Vagina (tissue), 2 donors: Measurements from ENCODE around the gene DRD1. TPM values are rescaled to one million over a fixed set of nuclear protein-coding genes. Genes with fewer than 3 reads are reported as not detected.
"Not testable (repeated sequence)": the region's sequence is repeated elsewhere in the genome, so short reads cannot be mapped to it uniquely, and the experiment has no call there.

Source experiments
- DNase-seq, 2 donors: peaks; one replicate each; pipeline ENCODE4 v3.0.0-alpha.2; 2017; ENCODE audit errors: extremely low spot score in 2 of 2
- H3K27ac ChIP-seq: fragments of 200-600 bp; sonication (generic); one replicate; pipeline ENCODE4 v1.5.1; 2019
- H3K27me3 ChIP-seq: fragments of 200-600 bp; sonication (generic); one replicate; pipeline ENCODE4 v1.5.1; 2019
- H3K36me3 ChIP-seq, 2 donors: fragments of 200-600 bp; sonication (generic); one replicate each; pipeline ENCODE4 v1.5.1; 2017 to 2019
- H3K4me1 ChIP-seq: fragments of 200-600 bp; sonication (generic); one replicate; pipeline ENCODE4 v1.5.1; 2019
- H3K4me3 ChIP-seq, 2 donors: fragments of 200-600 bp; sonication (generic); 1 replicate in 1 of 2; 2 replicates in 1 of 2; pipeline ENCODE4 v1.5.1; 2016 to 2019
- H3K9me3 ChIP-seq: fragments of 200-600 bp; sonication (generic); one replicate; pipeline ENCODE4 v1.5.1; 2019
- CTCF ChIP-seq, 3 experiments: fragments of 450-650 bp in 2 of 3; fragments of 200-600 bp in 1 of 3; sonication (generic) in 1 of 3; IDR thresholded peaks; one replicate each; pipeline ENCODE4 v1.5.1; 2017 to 2019; ENCODE audit warnings: antibody characterized with exemption in 3 of 3, mild to moderate bottlenecking in 2 of 3, moderate library complexity in 2 of 3
- POLR2A ChIP-seq, 2 donors: fragments of 450-650 bp; IDR thresholded peaks; one replicate each; pipeline ENCODE4 v1.6.1; 2017; ENCODE audit warnings: antibody characterized with exemption in 2 of 2, mild to moderate bottlenecking in 2 of 2, moderate library complexity in 2 of 2
- POLR2AphosphoS5 ChIP-seq, 2 donors: sonication (generic); formaldehyde crosslinking; IDR thresholded peaks; one replicate each; pipeline ENCODE4 v1.9.0; 2017; ENCODE audit warnings: antibody characterized with exemption in 2 of 2, mild to moderate bottlenecking in 2 of 2, low read depth in 1 of 2; ENCODE audit not compliant: insufficient read depth in 1 of 2
- intact Hi-C: fragments of 100-400 bp; cut with DNase I; formaldehyde crosslinking; loops from one replicate; pipeline ENCODE4 v1.15.1; 2023
- total RNA-seq: library from RNA; depleted of rRNA; stranded (reverse); fragments of >200 nt; gene quantifications from one replicate; pipeline ENCODE4 v1.2.3, GENCODE V29; 2016

Gene DRD1
- total RNA-seq, 1 donor from 2014 or later = not detected

GRCh38 chr5:175438234-175438857 is 5.6 kb downstream of the DRD1 start:
- TF ChIP-seq CTCF (IDR thresholded peaks at IDR 0.05) = no peak
- TF ChIP-seq POLR2AphosphoS5 (IDR thresholded peaks at IDR 0.05; ENCODE audit: insufficient read depth in 1 of 2, low read depth in 1 of 2) = no peak
- no peak for TF ChIP-seq POLR2A (IDR thresholded peaks at IDR 0.05)
- intact Hi-C loops = no loop called here

GRCh38 chr5:175436359-175436758 is 7.6 kb downstream of the DRD1 start:
- intact Hi-C loops = no loop called here
- no peak for DNase-seq
- no peaks in the 10 kb centered on the region for H3K4me1 ChIP-seq
- no peaks in the 10 kb centered on the region for H3K9me3 ChIP-seq
- H3K4me3 ChIP-seq = no peak overlapping the region
- no peak overlapping the region for H3K27ac ChIP-seq
- H3K27me3 ChIP-seq = no peaks in the 10 kb centered on the region
- no peaks in the 10 kb centered on the region for H3K36me3 ChIP-seq
- TF ChIP-seq POLR2A (IDR thresholded peaks at IDR 0.05) = no peak
- no peak for TF ChIP-seq POLR2AphosphoS5 (IDR thresholded peaks at IDR 0.05; ENCODE audit: insufficient read depth in 1 of 2, low read depth in 1 of 2)
- no peak for TF ChIP-seq CTCF (IDR thresholded peaks at IDR 0.05)

More at GRCh38 chr5:175438234-175438857, 5.6 kb downstream of the DRD1 start:
- H3K9me3 ChIP-seq = no peaks in the 10 kb centered on the region
- no peaks in the 10 kb centered on the region for H3K4me1 ChIP-seq
- H3K4me3 ChIP-seq = no peak overlapping the region
- no peak overlapping the region for H3K27ac ChIP-seq
- no peak for DNase-seq
- no peaks in the 10 kb centered on the region for H3K36me3 ChIP-seq
- H3K27me3 ChIP-seq = no peaks in the 10 kb centered on the region

- Histone ChIP-seq H3K27ac (no peak overlapping the region), H3K9me3 (no peaks in the 10 kb centered on the region), H3K4me3 (no peak overlapping the region), H3K27me3 (no peaks in the 10 kb centered on the region), H3K4me1 (no peaks in the 10 kb centered on the region), H3K36me3 (no peaks in the 10 kb centered on the region)
- TF ChIP-seq CTCF (IDR thresholded peaks at IDR 0.05) = no peak
- no peak for TF ChIP-seq POLR2A (IDR thresholded peaks at IDR 0.05)
- no peak for TF ChIP-seq POLR2AphosphoS5 (IDR thresholded peaks at IDR 0.05; ENCODE audit: insufficient read depth in 1 of 2, low read depth in 1 of 2)
- no peak for DNase-seq
- intact Hi-C loops = no loop called here
These were observed 9.2 kb downstream of the DRD1 start for GRCh38 chr5:175434800-175435199.

- Histone ChIP-seq H3K27ac (no peak overlapping the region), H3K27me3 (no peaks in the 10 kb centered on the region), H3K4me3 (no peak overlapping the region), H3K9me3 (no peaks in the 10 kb centered on the region), H3K4me1 (no peaks in the 10 kb centered on the region), H3K36me3 (no peaks in the 10 kb centered on the region)
- intact Hi-C loops = no loop called here
- TF ChIP-seq POLR2AphosphoS5 (IDR thresholded peaks at IDR 0.05; ENCODE audit: insufficient read depth in 1 of 2, low read depth in 1 of 2) = no peak
- no peak for TF ChIP-seq POLR2A (IDR thresholded peaks at IDR 0.05)
- TF ChIP-seq CTCF (IDR thresholded peaks at IDR 0.05) = no peak
- DNase-seq = no peak
These were observed 16.2 kb downstream of the DRD1 start for GRCh38 chr5:175427762-175428161.

- H3K27ac ChIP-seq, H3K27me3 ChIP-seq, DNase-seq, intact Hi-C loops, H3K36me3 ChIP-seq, H3K4me3 ChIP-seq, H3K9me3 ChIP-seq, H3K4me1 ChIP-seq: not testable (repeated sequence)
These were observed 19.4 kb downstream of the DRD1 start for GRCh38 chr5:175424594-175424993.
